Measurements from ENCODE around the gene PPP2R2C.

DNA sequence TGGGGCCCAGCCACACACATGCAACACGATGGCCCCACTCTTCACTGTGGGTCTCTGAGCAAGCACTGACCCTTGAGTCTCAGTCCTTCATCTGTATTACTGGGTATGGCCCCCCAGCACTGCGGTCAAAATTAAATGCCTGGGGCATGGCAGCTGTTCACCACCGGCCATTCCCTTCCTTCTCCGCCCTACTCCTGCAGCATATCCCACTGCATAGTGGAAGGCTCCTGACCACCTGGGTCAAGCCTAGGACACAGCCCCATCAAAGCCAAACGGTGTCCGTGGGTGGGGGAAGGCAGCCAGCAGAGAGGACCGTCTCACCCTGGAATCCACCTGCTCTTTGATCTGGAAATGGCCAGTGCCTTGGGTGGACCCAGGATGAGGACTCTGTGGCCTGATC, 30.7 kb downstream of the PPP2R2C start:
- no peak for TF ChIP-seq EP300 (IDR thresholded peaks at IDR 0.05)
- TF ChIP-seq POLR2A (IDR thresholded peaks at IDR 0.05; ENCODE audit: low read depth): no peak
- TF ChIP-seq, protein P1, sequence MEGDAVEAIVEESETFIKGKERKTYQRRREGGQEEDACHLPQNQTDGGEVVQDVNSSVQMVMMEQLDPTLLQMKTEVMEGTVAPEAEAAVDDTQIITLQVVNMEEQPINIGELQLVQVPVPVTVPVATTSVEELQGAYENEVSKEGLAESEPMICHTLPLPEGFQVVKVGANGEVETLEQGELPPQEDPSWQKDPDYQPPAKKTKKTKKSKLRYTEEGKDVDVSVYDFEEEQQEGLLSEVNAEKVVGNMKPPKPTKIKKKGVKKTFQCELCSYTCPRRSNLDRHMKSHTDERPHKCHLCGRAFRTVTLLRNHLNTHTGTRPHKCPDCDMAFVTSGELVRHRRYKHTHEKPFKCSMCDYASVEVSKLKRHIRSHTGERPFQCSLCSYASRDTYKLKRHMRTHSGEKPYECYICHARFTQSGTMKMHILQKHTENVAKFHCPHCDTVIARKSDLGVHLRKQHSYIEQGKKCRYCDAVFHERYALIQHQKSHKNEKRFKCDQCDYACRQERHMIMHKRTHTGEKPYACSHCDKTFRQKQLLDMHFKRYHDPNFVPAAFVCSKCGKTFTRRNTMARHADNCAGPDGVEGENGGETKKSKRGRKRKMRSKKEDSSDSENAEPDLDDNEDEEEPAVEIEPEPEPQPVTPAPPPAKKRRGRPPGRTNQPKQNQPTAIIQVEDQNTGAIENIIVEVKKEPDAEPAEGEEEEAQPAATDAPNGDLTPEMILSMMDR (IDR thresholded peaks at IDR 0.05): no peak
- no peak for TF ChIP-seq POLR2AphosphoS5 (IDR thresholded peaks at IDR 0.05)
